GM18499 (cell line): ENCODE data around the gene TSPAN9.

Source experiments
- ATAC-seq: cut with Tn5 transposase; IDR thresholded peaks from one replicate; pipeline ENCODE4 v1.9.1; 2021; ENCODE audit warnings: moderate number of reproducible peaks; ENCODE audit not compliant: insufficient read depth, unreplicated experiment

Gene TSPAN9

DNA sequence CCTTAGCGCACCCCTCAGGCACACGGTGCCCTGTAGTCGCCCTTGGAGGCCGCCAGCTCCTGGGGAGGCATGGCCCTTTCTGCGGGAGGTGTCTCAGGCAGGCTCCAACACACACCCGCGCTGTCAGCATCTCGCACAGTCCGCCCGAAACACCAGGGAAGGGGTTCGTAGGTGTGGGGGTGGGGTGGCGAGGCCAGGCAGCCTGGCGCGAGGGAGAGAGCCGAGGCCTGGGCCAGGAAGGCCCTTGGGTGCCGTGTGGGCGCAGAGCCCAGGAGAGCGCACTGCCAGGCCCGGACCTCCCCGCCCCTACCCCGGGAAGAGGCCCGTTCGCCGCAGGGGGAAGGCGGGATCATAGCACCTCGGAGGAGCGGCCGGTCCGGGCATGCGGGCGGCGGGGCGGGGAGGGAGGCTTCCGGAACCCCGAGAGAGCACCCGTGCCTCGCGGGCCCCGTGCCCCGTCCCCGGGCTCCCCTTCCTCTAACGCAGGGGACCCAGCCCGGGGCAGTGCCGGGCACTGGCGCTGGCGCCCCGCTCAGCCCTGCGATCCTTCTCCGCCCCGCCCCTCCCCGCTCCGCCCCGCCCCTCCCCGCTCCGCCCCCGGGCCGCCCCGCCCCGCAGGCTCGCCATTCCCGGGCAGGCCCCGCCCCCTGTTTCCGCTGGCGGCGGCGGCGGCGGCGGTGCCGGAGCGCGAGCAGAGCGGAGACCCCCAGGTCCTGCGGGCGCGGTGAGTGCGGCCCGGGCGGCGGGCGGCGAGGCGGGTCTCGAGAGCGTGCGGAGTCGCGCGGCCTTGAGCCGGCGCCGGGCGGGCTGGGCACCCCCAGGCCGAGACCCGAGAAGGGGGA is at the start of gene TSPAN9:
TSS of gene TSPAN9 (plus strand) at position 650 of the 842 bp plus-strand sequence. CDS start 123,815 bp downstream, outside the sequence.
- ATAC-seq, result no peak

- no peak for ATAC-seq
These were observed 49.1 kb upstream of the TSPAN9 start for GRCh38 chr12:3028108-3028507.

DNA sequence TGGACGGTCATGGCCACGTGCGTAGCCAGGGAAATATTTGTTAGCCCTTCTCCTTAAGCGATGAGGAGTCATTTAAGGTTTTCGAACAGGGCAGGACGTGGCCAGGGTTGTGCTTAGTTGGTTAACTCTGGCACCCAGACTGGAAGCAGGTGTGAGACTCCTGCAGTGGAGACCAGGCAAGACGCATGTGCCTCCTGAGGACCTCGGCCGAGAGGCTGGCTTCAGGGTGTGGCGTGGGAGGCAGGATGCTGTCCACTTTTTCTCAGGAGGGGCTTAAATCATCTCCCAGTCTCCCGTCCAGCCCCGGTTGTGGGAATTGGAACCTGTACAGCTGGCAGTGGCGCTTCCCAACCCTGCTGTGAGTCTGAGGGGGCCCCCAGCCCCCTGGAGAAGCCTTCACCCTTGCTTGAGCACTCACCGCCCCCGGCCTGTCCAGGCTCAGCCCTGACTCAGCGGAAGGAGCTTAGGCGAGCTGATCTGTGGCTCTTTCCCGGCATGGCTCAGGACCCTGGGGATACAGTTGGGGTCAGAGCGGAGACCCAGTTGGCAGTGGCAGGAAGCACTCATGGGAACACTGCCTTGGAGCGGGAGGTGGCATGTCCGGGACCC is 46.3 kb upstream of the TSPAN9 start:
- ATAC-seq, result no peak

- ATAC-seq, result no peak
These were observed 45.0 kb upstream of the TSPAN9 start for GRCh38 chr12:3032161-3032560.

GRCh38 chr12:3032770-3033538 is 44.2 kb upstream of the TSPAN9 start:
- ATAC-seq, result no peak

- no peak for ATAC-seq
These were observed 43.7 kb upstream of the TSPAN9 start for GRCh38 chr12:3033539-3033867.

DNA sequence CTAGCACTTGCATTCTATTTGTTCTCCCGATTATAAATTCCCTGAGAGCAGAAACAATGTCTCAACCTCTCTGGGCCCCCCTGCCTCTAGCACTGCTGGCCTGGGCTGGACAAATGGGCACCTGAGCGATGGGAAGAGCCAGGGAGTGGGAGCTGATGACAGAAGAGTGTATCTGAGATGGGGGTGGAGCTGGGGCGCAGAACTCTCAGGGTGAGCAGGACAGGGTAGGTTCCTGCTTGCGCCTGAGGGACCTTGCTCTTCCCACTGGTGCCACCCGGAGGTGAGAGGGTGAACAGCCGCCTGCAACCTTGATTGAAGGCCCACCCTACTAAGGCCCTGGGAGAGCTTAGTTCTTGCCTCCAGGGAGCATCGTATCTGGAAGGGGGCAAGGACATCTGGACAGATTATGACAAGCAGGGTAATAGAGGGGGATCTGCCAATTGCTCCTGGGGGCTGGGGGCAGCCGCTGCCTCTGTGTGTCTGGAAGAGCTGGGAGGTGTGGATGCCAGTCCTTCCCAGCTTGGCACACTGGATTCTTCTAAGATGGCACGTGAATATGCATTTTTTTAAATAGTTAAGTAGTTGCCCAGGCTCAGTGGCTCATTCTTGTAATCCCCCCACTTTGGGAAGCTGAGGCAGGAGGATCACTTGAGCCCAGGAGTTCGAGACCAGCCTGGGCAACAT is 43.0 kb upstream of the TSPAN9 start:
- ATAC-seq, result no peak

DNA sequence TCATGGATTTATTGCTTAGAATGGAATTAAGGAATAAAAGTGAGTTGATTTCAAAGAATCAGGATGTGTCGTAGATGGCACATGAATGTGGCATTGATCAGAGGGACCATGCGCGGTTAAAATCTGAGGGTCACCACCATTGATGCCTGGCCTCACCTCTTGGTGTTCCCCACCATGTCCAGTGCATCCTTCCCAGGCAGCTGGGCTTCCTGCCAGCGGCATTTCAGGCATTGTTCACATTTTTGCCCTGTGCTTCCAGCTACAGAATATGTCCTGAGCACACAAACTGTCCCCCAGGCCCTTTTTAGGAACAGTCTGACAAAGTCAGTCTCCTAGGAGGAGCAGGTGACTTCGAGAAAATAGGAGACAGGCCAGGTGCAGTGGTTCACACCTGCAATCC is 42.0 kb upstream of the TSPAN9 start:
- no peak for ATAC-seq

GRCh38 chr12:3035815-3036702 is 41.1 kb upstream of the TSPAN9 start:
- no peak for ATAC-seq

DNA sequence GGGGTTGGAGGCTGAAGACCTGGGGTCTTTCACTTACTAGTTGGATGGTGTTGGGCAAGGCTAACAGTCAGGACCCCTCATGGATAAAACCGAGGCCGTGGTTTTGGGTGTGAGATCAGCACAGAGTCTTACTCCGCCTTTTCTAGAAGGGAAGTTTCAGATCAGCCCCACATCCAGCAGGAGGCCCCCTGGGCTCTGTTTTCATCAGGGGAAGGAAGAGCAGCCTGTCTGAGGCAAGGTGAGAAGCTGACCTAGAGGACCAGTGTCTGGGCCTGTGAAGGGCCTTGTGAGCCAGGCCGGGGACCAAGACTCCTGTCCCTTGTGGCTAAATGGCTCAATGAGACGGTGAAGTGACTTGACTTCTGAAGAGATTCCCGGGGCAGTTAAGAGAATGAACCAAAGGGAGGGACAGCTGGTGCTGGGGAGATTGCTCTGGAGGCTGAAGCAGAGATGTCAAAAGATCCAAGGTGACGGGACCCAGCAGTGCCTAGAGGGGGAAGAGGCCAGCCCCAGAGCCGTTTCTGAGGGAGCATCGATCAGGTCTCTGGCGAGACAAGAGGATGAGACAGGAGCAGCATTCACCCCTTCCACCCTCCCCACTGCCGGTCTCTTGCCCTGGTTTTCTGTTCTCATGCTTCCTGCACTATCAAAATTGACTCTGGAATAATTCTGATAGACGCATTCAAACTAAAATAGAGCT is 40.1 kb upstream of the TSPAN9 start:
- no peak for ATAC-seq

DNA sequence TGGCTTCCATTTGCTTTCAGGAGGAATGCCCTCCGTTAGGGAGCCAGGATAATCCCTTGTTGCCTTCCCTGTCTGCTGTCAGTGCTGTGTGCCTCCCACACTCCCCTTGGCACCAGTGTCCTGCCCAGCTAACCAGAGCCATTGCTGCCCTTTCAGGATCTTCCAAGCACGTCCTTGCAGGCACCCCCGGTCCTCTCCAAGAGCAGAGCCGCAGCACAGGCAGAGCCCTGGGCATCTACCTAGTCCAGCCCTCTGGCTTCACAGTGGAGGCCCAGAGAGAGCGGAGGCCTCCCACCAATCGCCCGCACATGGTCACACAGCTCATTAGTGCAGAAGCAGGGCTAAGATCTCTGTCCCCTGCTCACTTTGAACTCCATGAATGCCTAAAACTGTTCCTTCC is 39.0 kb upstream of the TSPAN9 start:
- no peak for ATAC-seq

- ATAC-seq, result no peak
These were observed 38.2 kb upstream of the TSPAN9 start for GRCh38 chr12:3038926-3039510.

DNA sequence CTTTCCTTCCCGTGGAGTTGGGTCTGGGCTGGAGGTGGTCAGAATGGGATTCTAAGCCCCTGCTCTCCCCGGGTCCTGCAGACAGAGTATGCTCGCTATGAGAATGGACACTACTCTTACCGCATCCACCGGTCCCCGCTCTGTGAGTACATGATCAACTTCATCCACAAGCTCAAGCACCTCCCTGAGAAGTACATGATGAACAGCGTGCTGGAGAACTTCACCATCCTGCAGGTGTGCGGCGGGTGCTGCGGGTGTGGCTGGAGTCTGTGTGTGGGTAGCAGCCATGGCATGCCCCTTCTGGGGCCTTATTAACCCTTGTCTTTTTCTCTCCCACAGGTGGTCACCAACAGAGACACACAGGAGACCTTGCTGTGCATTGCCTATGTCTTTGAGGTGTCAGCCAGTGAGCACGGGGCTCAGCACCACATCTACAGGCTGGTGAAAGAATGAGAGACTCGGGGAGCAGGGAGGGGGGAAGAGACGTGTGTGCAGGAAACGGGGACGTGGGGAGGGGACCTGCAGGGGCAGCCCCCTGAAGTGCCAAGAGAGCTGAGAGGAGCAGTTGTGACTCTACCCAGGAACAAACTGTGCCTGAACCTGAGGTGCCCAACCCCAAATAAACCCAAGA is 37.0 kb upstream of the TSPAN9 start:
- ATAC-seq, result no peak

GRCh38 chr12:3040663-3041544 is 36.3 kb upstream of the TSPAN9 start:
- ATAC-seq, result no peak

DNA sequence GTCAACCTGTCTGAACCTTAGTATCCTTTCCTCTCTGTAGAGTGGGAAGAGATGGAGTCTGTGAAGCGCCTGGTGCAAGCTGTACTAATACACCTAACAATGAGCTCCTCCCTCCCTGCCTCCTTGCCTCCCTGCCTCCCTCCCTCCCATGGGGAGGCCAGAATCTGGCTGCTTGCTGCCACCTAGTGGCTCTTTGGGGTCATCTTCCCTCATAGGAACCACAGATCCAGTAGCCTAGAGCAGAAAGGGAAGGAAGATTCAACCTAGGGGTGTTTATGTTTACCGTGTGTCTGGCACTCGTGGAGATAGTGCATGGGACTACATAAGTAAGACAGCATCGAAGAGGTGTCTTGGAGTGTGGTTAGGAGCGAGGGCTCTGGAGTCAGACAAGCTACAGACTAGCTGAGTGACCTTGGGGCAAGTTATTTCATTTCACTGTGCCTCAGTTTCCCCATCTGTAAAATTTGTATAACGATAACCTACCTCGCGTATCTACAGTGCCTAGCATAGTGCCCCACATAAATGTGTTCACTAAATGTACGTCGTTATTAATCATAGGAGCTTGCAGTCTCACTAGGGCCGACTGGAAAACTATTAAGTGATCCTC is 35.5 kb upstream of the TSPAN9 start:
- no peak for ATAC-seq

DNA sequence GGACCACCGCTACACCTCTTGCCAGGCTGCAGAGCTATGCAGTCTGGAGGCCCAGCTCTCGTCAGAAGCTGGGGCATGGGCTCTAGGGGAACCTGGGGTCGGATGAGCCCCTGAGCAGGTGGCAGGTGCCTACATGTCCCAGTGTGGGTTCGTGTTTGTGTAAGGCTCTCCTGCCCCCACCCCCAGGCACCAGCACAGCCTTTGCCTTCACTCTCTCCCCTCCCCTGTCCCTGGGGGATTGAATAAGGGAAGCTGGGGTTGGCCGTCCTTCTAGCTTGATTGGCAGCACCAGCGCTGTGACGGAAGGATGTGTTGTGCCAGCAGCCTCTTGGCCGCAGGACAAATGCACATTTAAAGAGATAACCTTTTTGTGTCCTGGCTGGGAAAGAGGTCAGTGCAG is 34.8 kb upstream of the TSPAN9 start:
- ATAC-seq, result no peak

- ATAC-seq, result no peak
These were observed 34.4 kb upstream of the TSPAN9 start for GRCh38 chr12:3042826-3043225.
